ENCODE data around the gene NARS2. TPM values are rescaled to one million over a fixed set of nuclear protein-coding genes. Genes with fewer than 3 reads are reported as not detected.

Gene NARS2
- total and polyA plus RNA-seq, 2 donors (not counting 1 experiment from before 2014, with no cell fraction given) = 9.7 to 14.6 TPM

GRCh38 chr11:78586452-78587046, 11.9 kb upstream of the NARS2 start:
- POLR2A ChIA-PET = no interaction called here

More at GRCh38 chr11:78586452-78587046, 11.9 kb upstream of the NARS2 start:
- H3K4me3 Mint-ChIP-seq = no peak overlapping the region
- H3K27ac ChIP-seq (ENCODE audit: low read length in 2 of 2) = no peak overlapping the region
- H3K4me1 ChIP-seq (ENCODE audit: control insufficient read depth in 2 of 2, insufficient read depth in 2 of 2, low read length in 2 of 2) = no peaks in the 10 kb centered on the region
- DNase-seq = no peak
- CTCF ChIA-PET = interaction anchor here (1.1 kb wide), 1 partner anchor 11 kb away, joined by 3 read pairs; no protein-coding TSS in a partner anchor
- no peaks in the 10 kb centered on the region for H3K36me3 ChIP-seq (replicated peaks in 1 of 2; ENCODE audit: control extremely low read depth in 1 of 2, control insufficient read depth in 1 of 2, extremely low read depth in 1 of 2, insufficient read depth in 2 of 2, low read length in 1 of 2)
- no peaks in the 10 kb centered on the region for H3K79me2 ChIP-seq (ENCODE audit: control insufficient read depth, insufficient read depth, low read length)
- H3K27ac Mint-ChIP-seq = no peak overlapping the region
- intact Hi-C loops (cut with micrococcal nuclease) = no loop called here
- peaks cover 10 to 41% (median 13%) of the 10 kb centered on the region in 3 donors for H3K9me3 ChIP-seq (ENCODE audit: control extremely low read depth in 1 of 3, control insufficient read depth in 2 of 3, insufficient read depth in 1 of 3, low read length in 2 of 3)
- H3K9ac ChIP-seq (ENCODE audit: low read length) = no peak overlapping the region
- H3K4me1 Mint-ChIP-seq = no peaks in the 10 kb centered on the region
- no peak overlapping the region for H2AFZ ChIP-seq (ENCODE audit: insufficient read depth, low read depth, low read length, poor library complexity, severe bottlenecking)
- TF ChIP-seq EZH2 (IDR thresholded peaks at IDR 0.05; ENCODE audit: borderline replicate concordance, insufficient read depth, low read depth, low read length, poor library complexity, severe bottlenecking) (no peak), CTCF (IDR thresholded peaks at IDR 0.05) (peak; percentile 70)
- peaks cover 5% of the 10 kb centered on the region for H3K9me3 Mint-ChIP-seq (ENCODE audit: insufficient read depth)
- no peak overlapping the region for H3K4me2 ChIP-seq (replicated peaks; ENCODE audit: low read depth, low read length, poor library complexity, severe bottlenecking)
- ATAC-seq (ENCODE audit: low read depth) = no peak
- WGBS (ENCODE audit: insufficient coverage) = no CpG with 5 or more reads among the region's 1 CpG
- H3K27me3 Mint-ChIP-seq = peaks cover 16% of the 10 kb centered on the region
- no peaks in the 10 kb centered on the region for H4K20me1 ChIP-seq (ENCODE audit: control insufficient read depth, insufficient read depth, low read length, poor library complexity, severe bottlenecking)
- no peak overlapping the region for H3K4me3 ChIP-seq (ENCODE audit: control extremely low read depth in 1 of 5, extremely low read depth in 1 of 5, insufficient read depth in 1 of 5, low read depth in 2 of 5, low read length in 4 of 5)
- H3K27me3 ChIP-seq (replicated peaks in 1 of 4; ENCODE audit: control extremely low read depth in 1 of 4, control insufficient read depth in 3 of 4, insufficient read depth in 4 of 4, low read length in 3 of 4) = no peaks in the 10 kb centered on the region

Measured in B cell (primary cell).